Spinal cord (tissue), 10 donors: ENCODE measurements around the gene RNPS1. TPM values are rescaled to one million over a fixed set of nuclear protein-coding genes. Genes with fewer than 3 reads are reported as not detected.

Source experiments
- DNase-seq, 6 donors: peaks; one replicate each; pipeline versions ENCODE4 v3.0.0 to v3.0.0-alpha.2; 2013 to 2015; ENCODE audit warnings: low spot score in 6 of 6, low read depth in 4 of 6
- H3K27ac ChIP-seq: one replicate; pipeline ENCODE4 v1.5.1; 2013; ENCODE audit warnings: low read depth, low read length, control low read depth
- H3K27me3 ChIP-seq: one replicate; pipeline ENCODE4 v1.6.1; 2013; ENCODE audit warnings: low read length; ENCODE audit not compliant: control insufficient read depth, insufficient read depth
- H3K36me3 ChIP-seq: one replicate; pipeline ENCODE4 v1.6.1; 2013; ENCODE audit warnings: low read length; ENCODE audit not compliant: control insufficient read depth, insufficient read depth
- H3K4me1 ChIP-seq: one replicate; pipeline ENCODE4 v1.6.1; 2013; ENCODE audit warnings: low read length; ENCODE audit not compliant: control insufficient read depth, insufficient read depth
- H3K4me3 ChIP-seq: one replicate; pipeline ENCODE4 v1.5.1; 2013; ENCODE audit warnings: low read depth, low read length, control low read depth
- H3K9me3 ChIP-seq: one replicate; pipeline ENCODE4 v1.6.1; 2013; ENCODE audit warnings: low read length; ENCODE audit not compliant: control insufficient read depth, insufficient read depth
- WGBS: methylation state at CpG from one replicate; pipeline ENCODE4 v1.1.5; 2013; ENCODE audit warnings: missing lambda C conversion rate; ENCODE audit not compliant: insufficient coverage; 5-methylcytosine and 5-hydroxymethylcytosine counted together
- polyA plus RNA-seq, 2 donors: library from polyadenylated mRNA; unstranded; fragments of 120-200 nt; gene quantifications; one replicate each; pipeline ENCODE4 v1.2.1, GENCODE V29; 2013; ENCODE audit not compliant: insufficient read length in 2 of 2
- total RNA-seq, 2 donors: library from RNA; depleted of rRNA in 1 of 2; stranded (reverse); fragments of 120-200 nt in 1 of 2; fragments of >200 nt in 1 of 2; gene quantifications; one replicate each; pipeline versions ENCODE4 v1.2.3 to v1.2.4, GENCODE V29; 2013 to 2014
- donor health status: healthy.

The RNPS1 gene
- total and polyA plus RNA-seq, 4 donors, result 72.7 to 285 (median 187) TPM

DNA sequence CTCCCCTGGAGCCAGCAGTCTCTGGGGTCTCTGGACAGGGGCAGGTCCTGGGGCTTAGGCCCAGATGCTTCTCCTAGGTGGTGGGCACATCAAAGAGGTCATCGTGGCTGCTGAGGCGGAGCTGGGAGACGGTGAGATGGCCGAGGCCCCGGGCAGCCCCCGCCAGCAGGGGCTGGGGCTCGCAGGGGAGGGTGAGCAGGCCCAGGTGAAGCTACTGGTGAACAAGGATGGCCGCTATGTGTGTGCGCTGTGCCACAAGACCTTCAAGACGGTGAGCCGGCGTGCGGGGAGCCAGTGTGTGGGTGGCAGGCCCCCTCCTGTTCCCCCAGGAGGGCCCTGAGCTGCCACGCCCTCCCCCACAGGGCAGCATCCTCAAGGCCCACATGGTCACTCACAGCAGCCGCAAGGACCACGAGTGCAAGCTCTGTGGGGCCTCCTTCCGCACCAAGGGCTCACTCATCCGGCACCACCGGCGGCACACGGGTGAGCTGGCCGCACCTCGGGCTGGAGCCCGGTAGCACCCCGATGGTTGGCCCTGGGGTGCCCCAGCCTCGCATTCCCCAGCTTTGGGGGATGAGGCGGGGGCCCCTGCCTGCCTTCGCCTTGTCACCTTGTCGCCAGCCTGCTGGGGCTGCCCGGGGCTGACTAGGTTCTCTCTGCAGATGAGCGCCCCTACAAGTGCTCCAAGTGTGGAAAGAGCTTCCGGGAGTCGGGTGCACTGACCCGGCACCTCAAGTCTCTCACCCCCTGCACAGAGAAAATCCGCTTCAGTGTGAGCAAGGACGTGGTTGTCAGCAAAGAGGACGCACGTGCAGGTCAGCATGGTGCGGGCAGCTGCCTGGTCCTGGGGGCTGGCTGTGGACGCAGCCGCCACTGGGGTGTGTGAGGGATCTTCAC, 35.6 kb downstream of the RNPS1 start:
- no peak for DNase-seq
- WGBS, result 92% methylated on average over 39 of the region's 41 CpGs
- Histone ChIP-seq H3K36me3 (peaks cover 96% of the 10 kb centered on the region), H3K4me3 (no peak overlapping the region), H3K27me3 (peaks cover 15% of the 10 kb centered on the region), H3K9me3 (no peaks in the 10 kb centered on the region), H3K4me1 (peaks cover 15% of the 10 kb centered on the region), H3K27ac (no peak overlapping the region)

- peaks cover 5% of the 10 kb centered on the region for H3K4me1 ChIP-seq
- peaks cover 95% of the 10 kb centered on the region for H3K36me3 ChIP-seq
- H3K4me3 ChIP-seq, result no peak overlapping the region
- DNase-seq, result no peak
- no peaks in the 10 kb centered on the region for H3K9me3 ChIP-seq
- H3K27ac ChIP-seq, result no peak overlapping the region
- 92% methylated on average over 25 of the region's 29 CpGs for WGBS
- H3K27me3 ChIP-seq, result peaks cover 6% of the 10 kb centered on the region
These were observed 36.7 kb downstream of the RNPS1 start for GRCh38 chr16:2231016-2231931.

GRCh38 chr16:2230376-2230775, 37.5 kb downstream of the RNPS1 start:
- no peak overlapping the region for H3K4me3 ChIP-seq
- no peak overlapping the region for H3K27ac ChIP-seq
- H3K4me1 ChIP-seq, result no peaks in the 10 kb centered on the region
- H3K36me3 ChIP-seq, result peaks cover 94% of the 10 kb centered on the region
- no peaks in the 10 kb centered on the region for H3K27me3 ChIP-seq
- H3K9me3 ChIP-seq, result no peaks in the 10 kb centered on the region
- DNase-seq, result no peak
- WGBS, result 90% methylated on average over 13 of the region's 13 CpGs

DNA sequence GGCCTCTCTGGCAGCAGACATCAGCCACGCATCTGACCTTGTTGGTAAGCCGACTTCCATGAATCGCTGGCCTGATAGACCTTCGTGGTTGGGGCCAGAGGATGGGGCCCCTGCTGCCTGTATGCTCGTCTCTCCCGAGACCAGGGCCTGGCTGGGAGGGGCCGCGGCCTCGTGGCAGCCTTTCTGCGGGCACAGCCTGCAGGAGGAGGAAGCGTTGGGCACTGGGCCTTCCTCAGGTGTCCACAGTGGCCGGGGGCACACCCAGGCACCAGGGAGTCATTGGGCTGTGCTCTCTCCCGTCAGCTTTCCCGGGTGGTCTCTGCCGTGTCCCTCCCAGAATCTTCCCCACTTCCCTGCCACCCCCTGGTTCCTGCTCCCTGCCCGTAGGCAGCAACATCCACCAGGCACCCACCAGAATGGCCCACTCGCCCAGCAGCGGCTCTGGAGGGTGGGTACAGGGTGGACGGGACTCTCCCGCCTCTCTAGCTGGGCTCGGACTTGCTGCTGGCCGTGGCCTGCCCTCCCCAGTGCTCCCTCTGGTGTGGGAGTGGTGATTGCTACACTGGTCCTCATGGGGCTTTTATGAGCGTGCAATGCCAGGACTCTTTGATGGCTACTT, 38.2 kb downstream of the RNPS1 start:
- WGBS, result 87% methylated on average over 21 of the region's 23 CpGs
- H3K36me3 ChIP-seq, result peaks cover 88% of the 10 kb centered on the region
- no peak for DNase-seq
- peaks cover 6% of the 10 kb centered on the region for H3K4me1 ChIP-seq
- no peak overlapping the region for H3K4me3 ChIP-seq
- H3K27me3 ChIP-seq, result no peaks in the 10 kb centered on the region
- H3K9me3 ChIP-seq, result no peaks in the 10 kb centered on the region
- H3K27ac ChIP-seq, result no peak overlapping the region

DNA sequence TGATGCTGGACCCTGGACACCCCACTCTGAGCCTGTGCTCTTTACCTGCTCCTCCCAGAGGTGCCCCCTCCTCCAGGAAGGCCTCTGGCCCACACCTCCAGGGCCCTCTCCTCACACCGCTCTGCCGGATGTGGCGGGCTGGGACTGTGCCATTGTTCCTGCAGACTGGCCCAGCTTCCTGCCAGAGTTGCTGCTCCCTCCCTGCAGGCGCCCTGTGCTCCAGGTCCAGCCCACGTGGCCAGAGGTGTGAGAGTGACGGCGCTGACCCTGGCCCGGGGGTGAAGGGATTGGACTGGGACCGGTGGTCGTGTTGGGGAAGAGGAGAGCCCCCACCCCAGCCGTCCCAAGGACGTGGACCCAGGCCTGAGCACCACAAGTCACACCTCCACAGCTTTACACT, 38.8 kb downstream of the RNPS1 start:
- Histone ChIP-seq H3K27ac (no peak overlapping the region), H3K27me3 (no peaks in the 10 kb centered on the region), H3K9me3 (no peaks in the 10 kb centered on the region), H3K4me3 (no peak overlapping the region), H3K4me1 (peaks cover 13% of the 10 kb centered on the region), H3K36me3 (peaks cover 85% of the 10 kb centered on the region)
- 96% methylated on average over 10 of the region's 12 CpGs for WGBS
- DNase-seq, result no peak

- Histone ChIP-seq H3K4me1 (peaks cover 16% of the 10 kb centered on the region), H3K9me3 (no peaks in the 10 kb centered on the region), H3K27me3 (no peaks in the 10 kb centered on the region), H3K36me3 (peaks cover 77% of the 10 kb centered on the region), H3K27ac (no peak overlapping the region), H3K4me3 (no peak overlapping the region)
- DNase-seq, result no peak
- WGBS, result 94% methylated on average over 24 of the region's 25 CpGs
These were observed 39.6 kb downstream of the RNPS1 start for GRCh38 chr16:2228161-2228824.

- Histone ChIP-seq H3K27ac (no peak overlapping the region), H3K4me1 (peaks cover 22% of the 10 kb centered on the region), H3K9me3 (no peaks in the 10 kb centered on the region), H3K36me3 (peaks cover 64% of the 10 kb centered on the region), H3K4me3 (no peak overlapping the region), H3K27me3 (no peaks in the 10 kb centered on the region)
- DNase-seq, result no peak
- 84% methylated on average over 4 of the region's 6 CpGs for WGBS
These were observed 41.0 kb downstream of the RNPS1 start for GRCh38 chr16:2226918-2227317.

- Histone ChIP-seq H3K36me3 (peaks cover 58% of the 10 kb centered on the region), H3K27ac (no peak overlapping the region), H3K9me3 (no peaks in the 10 kb centered on the region), H3K4me1 (peaks cover 22% of the 10 kb centered on the region), H3K4me3 (no peak overlapping the region), H3K27me3 (no peaks in the 10 kb centered on the region)
- DNase-seq, result no peak
- WGBS, result 85% methylated on average over 6 of the region's 9 CpGs
These were observed 41.6 kb downstream of the RNPS1 start for GRCh38 chr16:2226245-2226793.
